ENCODE data around the gene SERBP1.
"Not testable (repeated sequence)": the region's sequence is repeated elsewhere in the genome, so short reads cannot be mapped to it uniquely, and the experiment has no call there.

Gene SERBP1

GRCh38 chr1:67404212-67404620 is 26.0 kb downstream of the SERBP1 start:
- H3K27ac ChIP-seq = no peak overlapping the region
- no peak for TF ChIP-seq CTCF (conservative IDR thresholded peaks at IDR 0.05)

GRCh38 chr1:67401443-67401842 is 28.8 kb downstream of the SERBP1 start:
- H3K27ac ChIP-seq = no peak overlapping the region
- no peak for TF ChIP-seq CTCF (conservative IDR thresholded peaks at IDR 0.05)

GRCh38 chr1:67400029-67400786 is 30.0 kb downstream of the SERBP1 start:
- H3K27ac ChIP-seq = not testable (repeated sequence)

- no peak for TF ChIP-seq CTCF (conservative IDR thresholded peaks at IDR 0.05)
- H3K27ac ChIP-seq = no peak overlapping the region
Measured at GRCh38 chr1:67399199-67399993, 30.8 kb downstream of the SERBP1 start.

- no peak for TF ChIP-seq CTCF (conservative IDR thresholded peaks at IDR 0.05)
- H3K27ac ChIP-seq = no peak overlapping the region
Measured at GRCh38 chr1:67394548-67394947, 35.7 kb downstream of the SERBP1 start.

- no peak for TF ChIP-seq CTCF (conservative IDR thresholded peaks at IDR 0.05)
- no peak overlapping the region for H3K27ac ChIP-seq
Measured at GRCh38 chr1:67393737-67394136, 36.5 kb downstream of the SERBP1 start.

GRCh38 chr1:67393240-67393639 is 37.0 kb downstream of the SERBP1 start:
- no peak overlapping the region for H3K27ac ChIP-seq
- TF ChIP-seq CTCF (conservative IDR thresholded peaks at IDR 0.05) = no peak
